Ascending aorta (tissue), 2 donors: ENCODE measurements around the gene SKA2. TPM values are rescaled to one million over a fixed set of nuclear protein-coding genes. Genes with fewer than 3 reads are reported as not detected.

Source experiments
- DNase-seq, 2 donors: peaks; one replicate each; pipeline ENCODE4 v3.0.0-alpha.2; 2019; ENCODE audit warnings: low spot score in 2 of 2
- H3K27ac ChIP-seq, 2 donors: fragments of 200-600 bp; sonication (generic); one replicate each; pipeline ENCODE4 v1.5.1; 2016 to 2017; ENCODE audit warnings: mild to moderate bottlenecking in 1 of 2
- H3K27me3 ChIP-seq: fragments of 200-600 bp; sonication (generic); one replicate; pipeline ENCODE4 v1.5.1; 2017
- H3K36me3 ChIP-seq, 2 donors: fragments of 200-600 bp; sonication (generic); one replicate each; pipeline ENCODE4 v1.5.1; 2016
- H3K4me1 ChIP-seq, 2 donors: fragments of 200-600 bp; sonication (generic); one replicate each; pipeline ENCODE4 v1.5.1; 2016 to 2017; ENCODE audit warnings: mild to moderate bottlenecking in 1 of 2
- H3K4me3 ChIP-seq, 2 donors: fragments of 200-600 bp; sonication (generic); one replicate each; pipeline ENCODE4 v1.5.1; 2016 to 2017; ENCODE audit warnings: mild to moderate bottlenecking in 1 of 2
- H3K9me3 ChIP-seq, 2 donors: fragments of 200-600 bp; sonication (generic); one replicate each; pipeline ENCODE4 v1.5.1; 2016
- intact Hi-C: fragments of 100-400 bp; cut with DNase I; formaldehyde crosslinking; loops from one replicate; pipeline ENCODE4 v1.15.1; 2023
- total RNA-seq: library from RNA; depleted of rRNA; stranded (reverse); fragments of >200 nt; gene quantifications from one replicate; pipeline ENCODE4 v1.1.0, GENCODE V29; 2016
- TF ChIP-seq, protein P1 (sequence below), 3 experiments: fragments of 200-600 bp in 2 of 3; fragments of 450-650 bp in 1 of 3; sonication (generic) in 2 of 3; IDR thresholded peaks; one replicate each; pipeline ENCODE4 v1.5.1; 2016 to 2019; ENCODE audit warnings: antibody characterized with exemption in 3 of 3, mild to moderate bottlenecking in 1 of 3, moderate library complexity in 1 of 3

The SKA2 gene
- total RNA-seq, 1 donor from 2014 or later: 15.4 TPM

DNA sequence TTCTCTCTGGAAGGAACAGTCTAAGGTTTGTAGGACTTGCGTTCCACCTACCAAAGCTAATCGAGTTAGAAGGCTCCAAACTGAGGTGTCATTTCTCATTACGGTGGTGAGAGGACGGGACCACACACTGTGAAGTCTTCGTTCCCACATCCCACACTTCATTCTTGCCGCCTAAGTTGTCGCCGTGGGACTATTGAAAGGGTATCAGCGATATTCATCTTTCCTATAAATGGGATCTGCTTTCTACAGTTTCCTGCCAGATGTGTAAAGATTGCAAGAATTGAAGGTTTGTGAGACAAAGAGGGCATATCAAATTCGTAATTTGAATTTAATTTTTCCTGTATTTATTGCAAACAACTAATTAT, 47.7 kb downstream of the SKA2 start:
- no peak for DNase-seq
- TF ChIP-seq, protein P1, sequence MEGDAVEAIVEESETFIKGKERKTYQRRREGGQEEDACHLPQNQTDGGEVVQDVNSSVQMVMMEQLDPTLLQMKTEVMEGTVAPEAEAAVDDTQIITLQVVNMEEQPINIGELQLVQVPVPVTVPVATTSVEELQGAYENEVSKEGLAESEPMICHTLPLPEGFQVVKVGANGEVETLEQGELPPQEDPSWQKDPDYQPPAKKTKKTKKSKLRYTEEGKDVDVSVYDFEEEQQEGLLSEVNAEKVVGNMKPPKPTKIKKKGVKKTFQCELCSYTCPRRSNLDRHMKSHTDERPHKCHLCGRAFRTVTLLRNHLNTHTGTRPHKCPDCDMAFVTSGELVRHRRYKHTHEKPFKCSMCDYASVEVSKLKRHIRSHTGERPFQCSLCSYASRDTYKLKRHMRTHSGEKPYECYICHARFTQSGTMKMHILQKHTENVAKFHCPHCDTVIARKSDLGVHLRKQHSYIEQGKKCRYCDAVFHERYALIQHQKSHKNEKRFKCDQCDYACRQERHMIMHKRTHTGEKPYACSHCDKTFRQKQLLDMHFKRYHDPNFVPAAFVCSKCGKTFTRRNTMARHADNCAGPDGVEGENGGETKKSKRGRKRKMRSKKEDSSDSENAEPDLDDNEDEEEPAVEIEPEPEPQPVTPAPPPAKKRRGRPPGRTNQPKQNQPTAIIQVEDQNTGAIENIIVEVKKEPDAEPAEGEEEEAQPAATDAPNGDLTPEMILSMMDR (IDR thresholded peaks at IDR 0.05): no peak
- intact Hi-C loops: loop anchor here (10.0 kb wide), 1 partner anchor 752 kb away; the partner anchor contains the start of gene SUPT4H1
- Histone ChIP-seq H3K36me3 (peaks cover 3 to 6% of the 10 kb centered on the region in 2 donors), H3K4me1 (peaks cover 4 to 13% of the 10 kb centered on the region in 2 donors), H3K27me3 (no peaks in the 10 kb centered on the region), H3K9me3 (no peaks in the 10 kb centered on the region), H3K4me3 (peak overlapping the region; percentile 78 to 95), H3K27ac (peak overlapping the region; percentile 87 to 89)

DNA sequence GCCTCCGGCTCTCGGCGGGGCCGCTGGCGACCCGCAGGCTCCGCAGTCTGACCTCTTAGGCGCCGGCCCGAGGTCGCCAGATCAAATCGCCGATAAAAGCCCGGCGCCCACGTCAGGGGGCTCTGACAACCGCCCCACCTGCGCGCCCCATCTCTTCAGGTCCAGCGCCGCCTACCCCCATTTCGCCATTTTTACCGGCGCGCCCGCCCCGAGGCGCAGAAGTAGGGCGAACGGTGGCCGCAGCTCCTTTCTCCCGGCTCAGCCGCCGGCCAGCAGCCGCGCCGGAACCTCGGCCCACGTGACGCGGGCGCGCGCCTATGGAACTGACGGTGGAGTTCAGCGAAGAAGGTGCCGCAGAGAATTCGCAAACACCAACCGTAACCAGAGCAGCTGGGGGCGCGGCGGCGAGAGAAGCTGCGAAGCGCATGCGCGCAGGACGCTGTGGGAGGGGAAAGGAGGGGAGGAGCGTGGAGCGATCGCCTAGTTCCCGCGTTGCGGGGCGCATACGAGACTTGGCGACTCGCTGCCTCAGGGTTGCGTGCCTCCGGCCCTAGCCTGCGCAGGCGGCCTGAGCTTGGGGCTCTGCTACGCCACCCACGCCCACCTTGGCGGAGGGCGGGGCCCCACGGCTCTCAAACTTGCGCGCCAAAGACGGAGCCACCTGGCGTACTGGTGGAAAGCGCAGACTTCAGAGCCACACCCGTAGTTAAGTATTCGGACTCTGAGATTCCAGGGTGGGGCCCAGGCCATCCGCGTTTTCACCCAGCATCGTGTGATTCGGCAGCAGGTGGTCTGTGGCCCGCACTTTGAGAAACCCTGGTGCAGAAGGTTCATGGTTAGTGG, 48.3 kb downstream of the SKA2 start, which contains the start of gene TRIM37:
Gene TRIM37 (minus strand): TSS at position 418 of the 843 bp plus-strand sequence. CDS start 419 bp downstream, outside the sequence.
- TF ChIP-seq, protein P1 (IDR thresholded peaks at IDR 0.05): peak in 1 of 3 experiments; percentile 6
- Histone ChIP-seq H3K9me3 (no peaks in the 10 kb centered on the region), H3K27me3 (no peaks in the 10 kb centered on the region), H3K36me3 (peaks cover 0 to 6% of the 10 kb centered on the region in 2 donors), H3K27ac (peak within 1 kb of the TSS; percentile 87 to 89), H3K4me1 (peaks cover 4 to 13% of the 10 kb centered on the region in 2 donors), H3K4me3 (peak within 1 kb of the TSS; percentile 78 to 95)
- intact Hi-C loops: loop anchor here (1.0 to 10.0 kb wide), 3 partner anchors 49 to 752 kb away; partner anchors contain the start of genes PRR11, SKA2 and SUPT4H1
- DNase-seq: peak; percentile 84 to 98

DNA sequence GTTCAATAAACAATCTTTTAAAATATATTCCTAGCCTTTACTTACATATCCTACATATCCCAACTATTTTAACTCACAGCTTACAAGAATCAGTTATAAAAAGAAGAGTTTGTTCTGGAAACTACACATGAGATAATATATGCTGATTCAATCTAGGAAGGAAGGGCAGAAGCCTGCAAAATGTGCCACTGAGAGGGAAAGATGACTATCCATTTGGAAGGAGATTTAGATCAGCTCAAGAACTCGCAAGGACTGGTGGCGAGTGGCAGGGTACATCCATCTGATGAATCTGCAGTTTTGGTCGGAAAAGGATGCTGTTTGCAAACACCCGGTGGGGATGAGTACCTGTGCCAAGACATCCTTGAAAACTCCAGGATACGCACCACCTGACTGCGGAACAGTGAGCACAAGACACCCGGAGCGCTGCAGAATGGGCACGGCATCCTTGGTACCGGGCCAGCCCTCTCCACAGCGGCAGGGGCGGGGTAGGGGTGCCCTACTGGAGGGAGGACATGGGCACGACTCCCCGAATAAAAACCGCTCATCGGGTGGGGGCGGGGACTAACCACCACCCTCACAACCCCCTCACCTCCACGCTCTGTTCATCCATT, 49.0 kb downstream of the SKA2 start:
- Histone ChIP-seq H3K4me3 (peak overlapping the region; percentile 78 to 95), H3K4me1 (peaks cover 4 to 13% of the 10 kb centered on the region in 2 donors), H3K27me3 (no peaks in the 10 kb centered on the region), H3K27ac (peak overlapping the region; percentile 87 to 89), H3K36me3 (peaks cover 0 to 1% of the 10 kb centered on the region in 2 donors), H3K9me3 (no peaks in the 10 kb centered on the region)
- TF ChIP-seq, protein P1 (IDR thresholded peaks at IDR 0.05): no peak
- peak; percentile 13 to 80 for DNase-seq
- intact Hi-C loops: loop anchor here (1.0 to 10.0 kb wide), 3 partner anchors 49 to 751 kb away; partner anchors contain the start of genes PRR11, SKA2 and SUPT4H1

DNA sequence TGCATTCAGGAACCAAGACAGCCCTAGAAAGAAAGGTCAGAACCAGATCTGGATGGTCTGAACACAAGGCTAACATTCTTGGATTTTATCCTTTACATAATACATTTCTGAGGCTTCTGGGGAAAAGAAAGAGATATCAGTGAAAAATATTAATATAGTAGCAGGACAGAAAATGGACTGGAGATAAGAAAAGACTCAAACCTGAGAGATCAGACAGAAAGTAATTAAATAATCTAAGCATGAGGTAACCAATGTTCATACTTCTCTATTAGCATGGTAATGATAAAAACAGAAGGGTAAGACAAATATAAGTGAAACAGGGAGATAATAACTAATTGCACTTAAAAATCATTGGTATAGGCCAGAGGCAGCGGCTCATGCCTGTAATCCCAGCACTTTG, 53.8 kb downstream of the SKA2 start:
- H3K27me3 ChIP-seq: no peaks in the 10 kb centered on the region
- TF ChIP-seq, protein P1 (IDR thresholded peaks at IDR 0.05): no peak
- DNase-seq: no peak
- H3K27ac ChIP-seq: no peak overlapping the region
- no peak overlapping the region for H3K4me3 ChIP-seq
- intact Hi-C loops: loop anchor here (10.0 kb wide), 1 partner anchor 746 kb away; the partner anchor contains the start of gene SUPT4H1
- H3K36me3 ChIP-seq: peaks cover 0 to 3% of the 10 kb centered on the region in 2 donors
- no peaks in the 10 kb centered on the region for H3K9me3 ChIP-seq
- peaks cover 0 to 6% of the 10 kb centered on the region in 2 donors for H3K4me1 ChIP-seq

DNA sequence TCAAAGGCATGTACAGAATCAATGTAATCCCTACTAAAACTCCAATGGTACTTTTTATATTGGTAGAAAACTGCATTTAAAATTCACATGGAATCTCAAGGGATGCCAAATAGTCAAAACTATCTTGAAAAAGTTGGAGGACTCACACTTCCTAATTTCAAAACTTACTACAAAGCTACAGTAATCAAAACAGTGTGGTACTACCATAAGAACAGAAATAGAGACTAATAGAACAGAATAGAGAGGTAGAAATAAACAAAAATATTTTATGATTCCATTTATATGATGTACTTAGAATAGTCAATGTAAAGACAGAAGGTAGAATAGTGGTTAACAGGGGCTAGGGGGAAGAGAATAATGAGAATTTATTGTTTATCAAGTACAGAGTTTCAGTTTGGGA, 57.1 kb downstream of the SKA2 start:
- H3K36me3 ChIP-seq: peaks cover 0 to 3% of the 10 kb centered on the region in 2 donors
- intact Hi-C loops: loop anchor here (2.0 kb wide), 1 partner anchor 55 kb away; no protein-coding TSS in a partner anchor
- TF ChIP-seq, protein P1 (IDR thresholded peaks at IDR 0.05): no peak

More for the DNA sequence above, 57.1 kb downstream of the SKA2 start:
- H3K27ac ChIP-seq: no peak overlapping the region
- no peaks in the 10 kb centered on the region for H3K9me3 ChIP-seq
- no peak overlapping the region for H3K4me3 ChIP-seq
- H3K27me3 ChIP-seq: no peaks in the 10 kb centered on the region
- peaks cover 0 to 14% of the 10 kb centered on the region in 2 donors for H3K4me1 ChIP-seq
- DNase-seq: no peak
